GM12878 (cell line): Measurements from ENCODE around the gene RAB3B. TPM values are rescaled to one million over a fixed set of nuclear protein-coding genes. Genes with fewer than 3 reads are reported as not detected.

Experiments
- ATAC-seq: fragments of 200-7000 bp; cut with Tn5 transposase; 3 replicates; pipeline ENCODE4 v1.9.1; 2020; ENCODE audit warnings: mild to moderate bottlenecking, moderate library complexity
- BruUV-seq: library from RNA; stranded (reverse); fragments of 400-500 nt; replicated peaks from 2 replicates; lab custom pipeline; 2021; lab: Mats Ljungman, UMichigan
- CTCF ChIA-PET: fragments of 300-600 bp; sonication (Branson Sonifier 250); formaldehyde crosslinking; extraction: SDS; loops from one replicate; lab custom pipeline; 2021; ENCODE audit warnings: inconsistent platforms; lab: Yijun Ruan, JAX
- POLR2A ChIA-PET: fragments of 350-600 bp; formaldehyde crosslinking; extraction: SDS; loops from one replicate; lab custom pipeline; 2021; ENCODE audit warnings: inconsistent platforms; lab: Charles Lee
- RAD21 ChIA-PET: fragments of 300-600 bp; sonication (Branson Sonifier 250); formaldehyde crosslinking; loops from one replicate; lab custom pipeline; 2023; ENCODE audit warnings: antibody characterized with exemption; ENCODE audit not compliant: unreplicated experiment; lab: Charles Lee
- SMC1A ChIA-PET: fragments of 300-600 bp; sonication (Branson Sonifier 250); formaldehyde crosslinking; loops from one replicate; lab custom pipeline; 2023; ENCODE audit not compliant: unreplicated experiment, uncharacterized antibody; lab: Charles Lee
- DNase-seq: peaks from one replicate; pipeline ENCODE4 v3.0.0-alpha.2; 2011; ENCODE audit warnings: low read depth, low spot score
- FAIRE-seq: peaks from 3 replicates; lab custom pipeline; 2011; peaks lifted over from hg19 to GRCh38; lab: Jason Lieb, UNC
- H2AFZ ChIP-seq: 2 replicates; pipeline ENCODE4 v1.6.0; 2011; ENCODE audit warnings: low read depth, low read length, control low read depth; ENCODE audit not compliant: control insufficient read depth
- H3K27ac ChIP-seq: 2 replicates; pipeline ENCODE4 v1.5.1; 2011; ENCODE audit warnings: control low read depth; ENCODE audit not compliant: control insufficient read depth, insufficient read depth
- H3K27me3 ChIP-seq, 2 experiments: replicated peaks in 1 of 2; 2 replicates each; pipeline versions ENCODE4 v1.6.0 to v1.6.1; 2011; ENCODE audit warnings: low read length in 1 of 2; ENCODE audit not compliant: control insufficient read depth in 2 of 2, insufficient read depth in 2 of 2
- H3K36me3 ChIP-seq, 2 experiments: 2 replicates each; pipeline ENCODE4 v1.5.1; 2011; ENCODE audit warnings: low read length in 1 of 2; ENCODE audit not compliant: control insufficient read depth in 2 of 2, insufficient read depth in 2 of 2
- H3K4me1 ChIP-seq: 2 replicates; pipeline ENCODE4 v1.6.1; 2011; ENCODE audit warnings: mild to moderate bottlenecking, low read length, moderate library complexity, mixed read lengths; ENCODE audit not compliant: control insufficient read depth, insufficient read depth
- H3K4me2 ChIP-seq: 2 replicates; pipeline ENCODE4 v1.6.0; 2011; ENCODE audit warnings: control low read depth; ENCODE audit not compliant: control insufficient read depth, insufficient read depth
- H3K4me3 ChIP-seq: fragments of 200-600 bp; sonication (generic); 2 replicates; pipeline ENCODE4 v1.5.1; 2016
- H3K79me2 ChIP-seq: 2 replicates; pipeline ENCODE4 v1.6.0; 2011; ENCODE audit warnings: low read length; ENCODE audit not compliant: control insufficient read depth, insufficient read depth
- H3K9ac ChIP-seq: 2 replicates; pipeline ENCODE4 v1.8.0; 2011; ENCODE audit warnings: low read length, control low read depth, mixed read lengths; ENCODE audit not compliant: control insufficient read depth, insufficient read depth
- H3K9me3 ChIP-seq: replicated peaks from 3 replicates; pipeline ENCODE4 v1.5.1; 2011; ENCODE audit warnings: mild to moderate bottlenecking, low read length; ENCODE audit not compliant: control insufficient read depth, insufficient read depth
- H4K20me1 ChIP-seq: 2 replicates; pipeline ENCODE4 v1.6.0; 2011; ENCODE audit not compliant: control insufficient read depth, insufficient read depth
- BHLHE40 ChIP-seq, 2 experiments: fragments of 450-650 bp in 1 of 2; IDR thresholded peaks; 2 replicates each; pipeline ENCODE4 v1.6.1; 2011 to 2017; ENCODE audit warnings: low read depth in 2 of 2, borderline replicate concordance in 1 of 2, improper control_type of control experiment in 1 of 2, low read length in 1 of 2, mild to moderate bottlenecking in 1 of 2
- CHD2 ChIP-seq: IDR thresholded peaks from 2 replicates; pipeline ENCODE4 v1.6.1; 2011; ENCODE audit warnings: low read depth, low read length, improper control_type of control experiment, borderline replicate concordance
- FOXM1 ChIP-seq: IDR thresholded peaks from 2 replicates; pipeline ENCODE4 v1.6.1; 2012; ENCODE audit warnings: low read depth, mild to moderate bottlenecking, inconsistent platforms, low read length, moderate library complexity
- JUNB ChIP-seq: IDR thresholded peaks from 2 replicates; pipeline ENCODE4 v1.6.1; 2016; ENCODE audit warnings: antibody characterized with exemption, mild to moderate bottlenecking
- MTA2 ChIP-seq: fragments of 450-650 bp; IDR thresholded peaks from 2 replicates; pipeline ENCODE4 v1.6.1; 2016; ENCODE audit warnings: low read depth, mild to moderate bottlenecking, moderate library complexity
- NFIC ChIP-seq: IDR thresholded peaks from 2 replicates; pipeline ENCODE4 v1.6.1; 2012; ENCODE audit warnings: low read depth, mild to moderate bottlenecking, inconsistent platforms, low read length, moderate library complexity
- POLR2AphosphoS5 ChIP-seq: IDR thresholded peaks from 2 replicates; pipeline ENCODE4 v1.6.1; 2011; ENCODE audit warnings: mild to moderate bottlenecking, low read length, inconsistent platforms
- RAD21 ChIP-seq: IDR thresholded peaks from 2 replicates; pipeline ENCODE4 v1.6.1; 2011; ENCODE audit warnings: mild to moderate bottlenecking, low read depth, low read length, moderate library complexity; ENCODE audit not compliant: insufficient read depth
- RELA ChIP-seq: fragments of 450-650 bp; IDR thresholded peaks from 2 replicates; pipeline ENCODE4 v1.8.0; 2014; ENCODE audit warnings: borderline replicate concordance; ENCODE audit not compliant: partially characterized antibody
- RELB ChIP-seq: fragments of 450-650 bp; IDR thresholded peaks from 2 replicates; pipeline ENCODE4 v1.6.1; 2017; ENCODE audit warnings: low read depth, mild to moderate bottlenecking, moderate library complexity
- TBL1XR1 ChIP-seq: IDR thresholded peaks from 2 replicates; pipeline ENCODE4 v1.6.1; 2012; ENCODE audit warnings: low read depth, low read length, improper control_type of control experiment
- ZNF24 ChIP-seq: fragments of 450-650 bp; IDR thresholded peaks from 2 replicates; pipeline ENCODE4 v1.6.1; 2017; ENCODE audit warnings: antibody characterized with exemption, mild to moderate bottlenecking
- WGBS: methylation state at CpG from one replicate; pipeline ENCODE4 v1.1.6; 2016; ENCODE audit warnings: low lambda C conversion rate; ENCODE audit not compliant: insufficient replicate concordance, insufficient coverage; ENCODE audit errors: missing lambda C conversion rate; 5-methylcytosine and 5-hydroxymethylcytosine counted together
- in situ Hi-C: fragments of 300-500 bp; cut with MboI; formaldehyde crosslinking; loops from 9 replicates; pipeline ENCODE4 v1.14.3; 2018; ENCODE audit warnings: mixed read lengths
- intact Hi-C: fragments of 100-400 bp; cut with micrococcal nuclease; formaldehyde crosslinking; loops from one replicate; pipeline ENCODE4 v1.14.2; 2022; ENCODE audit not compliant: unreplicated experiment
- polyA plus RNA-seq, 11 experiments: library from polyadenylated mRNA; depleted of rRNA in 4 of 11; unstranded in 6 of 11; stranded (reverse) in 5 of 11; fragments of >200 nt; fragmentation: Nextera tagmentation in 4 of 11; fragmentation: Illumina TruSeq in 1 of 11; extraction: Ambion mirVana in 4 of 11; extraction: Trizol in 1 of 11; gene quantifications; 1 replicate in 1 of 11; 2 replicates in 10 of 11; pipeline versions ENCODE4 v1.2.1 to v1.2.3, GENCODE V29; 2011 to 2016; ENCODE audit warnings: inconsistent platforms in 2 of 11, missing spikeins in 2 of 11, low read depth in 1 of 11
- total RNA-seq, 4 experiments: library from RNA; depleted of rRNA in 3 of 4; stranded (reverse); fragments of >200 nt in 3 of 4; fragmentation: Illumina TruSeq in 1 of 4; extraction: Trizol in 1 of 4; gene quantifications; 2 replicates each; pipeline versions ENCODE4 v1.2.1 to v1.2.3, GENCODE V29; 2013 to 2021
- TF ChIP-seq, protein P1 (sequence below): fragments of 450-650 bp; IDR thresholded peaks from 2 replicates; pipeline ENCODE4 v1.6.1; 2014; ENCODE audit warnings: mild to moderate bottlenecking
- TF ChIP-seq, protein P2 (sequence below): fragments of 450-650 bp; IDR thresholded peaks from 2 replicates; pipeline ENCODE4 v1.6.1; 2017; ENCODE audit warnings: mild to moderate bottlenecking, moderate library complexity

Gene RAB3B
- total and polyA plus RNA-seq, 10 of the 15 experiments (the other 5 are each of a cell fraction or from before 2014, with no cell fraction given) = 0.05 to 0.32 (median 0.24) TPM

- FAIRE-seq = no peak
Observed at GRCh38 chr1:51902456-51902855, 88.0 kb downstream of the RAB3B start.

More at GRCh38 chr1:51902456-51902855, 88.0 kb downstream of the RAB3B start:
- Histone ChIP-seq H3K27me3 (no peaks in the 10 kb centered on the region; a peak in 1 of 4 replicates), H4K20me1 (no peaks in the 10 kb centered on the region), H3K27ac (no peak overlapping the region), H3K4me2 (no peak overlapping the region), H3K36me3 (no peaks in the 10 kb centered on the region), H3K9me3 (no peaks in the 10 kb centered on the region; the same call in 2 of the 3 replicates), H3K79me2 (no peaks in the 10 kb centered on the region), H3K9ac (no peak overlapping the region), H3K4me3 (no peak overlapping the region), H3K4me1 (peaks cover 2% of the 10 kb centered on the region; the same call in 1 of the 2 replicates), H2AFZ (no peak overlapping the region)
- POLR2A ChIA-PET = no interaction called here
- no peak for ATAC-seq
- RAD21 ChIA-PET = interaction anchor here (0.5 kb wide), 1 partner anchor 173 kb away, joined by 5 read pairs; no protein-coding TSS in a partner anchor
- 29% methylated on average over 5 of the region's 5 CpGs for WGBS
- intact Hi-C loops = no loop called here
- SMC1A ChIA-PET = interaction anchor here (1.0 to 1.7 kb wide), 5 partner anchors 9 to 96 kb away, joined by 3 to 5 read pairs (median 3); no protein-coding TSS in a partner anchor
- no TSS peak for BruUV-seq
- CTCF ChIA-PET = interaction anchor here (1.3 to 2.0 kb wide), 3 partner anchors 22 to 225 kb away, joined by 4 to 6 read pairs (median 4); no protein-coding TSS in a partner anchor
- in situ Hi-C loops = loop anchor here (5.0 kb wide), 1 partner anchor 95 kb away; no protein-coding TSS in a partner anchor
- no peak for DNase-seq
- TF ChIP-seq RELB (no peak), NFIC (no peak), POLR2AphosphoS5 (no peak), TBL1XR1 (no peak), RAD21 (no peak), ZNF24 (no peak), BHLHE40 (IDR thresholded peaks at IDR 0.05; ENCODE audit: borderline replicate concordance in 1 of 2, low read depth in 2 of 2, low read length in 1 of 2) (no peak), MTA2 (no peak), JUNB (no peak), RELA (no peak), CHD2 (no peak), FOXM1 (no peak)
- TF ChIP-seq, protein P1, sequence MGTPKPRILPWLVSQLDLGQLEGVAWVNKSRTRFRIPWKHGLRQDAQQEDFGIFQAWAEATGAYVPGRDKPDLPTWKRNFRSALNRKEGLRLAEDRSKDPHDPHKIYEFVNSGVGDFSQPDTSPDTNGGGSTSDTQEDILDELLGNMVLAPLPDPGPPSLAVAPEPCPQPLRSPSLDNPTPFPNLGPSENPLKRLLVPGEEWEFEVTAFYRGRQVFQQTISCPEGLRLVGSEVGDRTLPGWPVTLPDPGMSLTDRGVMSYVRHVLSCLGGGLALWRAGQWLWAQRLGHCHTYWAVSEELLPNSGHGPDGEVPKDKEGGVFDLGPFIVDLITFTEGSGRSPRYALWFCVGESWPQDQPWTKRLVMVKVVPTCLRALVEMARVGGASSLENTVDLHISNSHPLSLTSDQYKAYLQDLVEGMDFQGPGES = no peak
- TF ChIP-seq, protein P2, sequence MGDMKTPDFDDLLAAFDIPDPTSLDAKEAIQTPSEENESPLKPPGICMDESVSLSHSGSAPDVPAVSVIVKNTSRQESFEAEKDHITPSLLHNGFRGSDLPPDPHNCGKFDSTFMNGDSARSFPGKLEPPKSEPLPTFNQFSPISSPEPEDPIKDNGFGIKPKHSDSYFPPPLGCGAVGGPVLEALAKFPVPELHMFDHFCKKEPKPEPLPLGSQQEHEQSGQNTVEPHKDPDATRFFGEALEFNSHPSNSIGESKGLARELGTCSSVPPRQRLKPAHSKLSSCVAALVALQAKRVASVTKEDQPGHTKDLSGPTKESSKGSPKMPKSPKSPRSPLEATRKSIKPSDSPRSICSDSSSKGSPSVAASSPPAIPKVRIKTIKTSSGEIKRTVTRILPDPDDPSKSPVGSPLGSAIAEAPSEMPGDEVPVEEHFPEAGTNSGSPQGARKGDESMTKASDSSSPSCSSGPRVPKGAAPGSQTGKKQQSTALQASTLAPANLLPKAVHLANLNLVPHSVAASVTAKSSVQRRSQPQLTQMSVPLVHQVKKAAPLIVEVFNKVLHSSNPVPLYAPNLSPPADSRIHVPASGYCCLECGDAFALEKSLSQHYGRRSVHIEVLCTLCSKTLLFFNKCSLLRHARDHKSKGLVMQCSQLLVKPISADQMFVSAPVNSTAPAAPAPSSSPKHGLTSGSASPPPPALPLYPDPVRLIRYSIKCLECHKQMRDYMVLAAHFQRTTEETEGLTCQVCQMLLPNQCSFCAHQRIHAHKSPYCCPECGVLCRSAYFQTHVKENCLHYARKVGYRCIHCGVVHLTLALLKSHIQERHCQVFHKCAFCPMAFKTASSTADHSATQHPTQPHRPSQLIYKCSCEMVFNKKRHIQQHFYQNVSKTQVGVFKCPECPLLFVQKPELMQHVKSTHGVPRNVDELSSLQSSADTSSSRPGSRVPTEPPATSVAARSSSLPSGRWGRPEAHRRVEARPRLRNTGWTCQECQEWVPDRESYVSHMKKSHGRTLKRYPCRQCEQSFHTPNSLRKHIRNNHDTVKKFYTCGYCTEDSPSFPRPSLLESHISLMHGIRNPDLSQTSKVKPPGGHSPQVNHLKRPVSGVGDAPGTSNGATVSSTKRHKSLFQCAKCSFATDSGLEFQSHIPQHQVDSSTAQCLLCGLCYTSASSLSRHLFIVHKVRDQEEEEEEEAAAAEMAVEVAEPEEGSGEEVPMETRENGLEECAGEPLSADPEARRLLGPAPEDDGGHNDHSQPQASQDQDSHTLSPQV = no peak
- TF ChIP-seq, all 136 proteins: peak for 0
